HG03175 (cell line): Measurements from ENCODE around the gene ANKRD34A.

Experiments used
- ATAC-seq: cut with Tn5 transposase; IDR thresholded peaks from one replicate; pipeline ENCODE4 v1.9.1; 2021; ENCODE audit warnings: mild to moderate bottlenecking, moderate library complexity; ENCODE audit not compliant: unreplicated experiment

ANKRD34A gene

GRCh38 chr1:145964328-145965118 lies at the start of gene ANKRD34A, which contains the start of gene POLR3GL:
ANKRD34A (minus strand) TSS chr1:145964575; CDS start chr1:145961759, 2,816 bp downstream.
POLR3GL (plus strand) TSS chr1:145964690; CDS start chr1:145974866, 10,176 bp downstream.
- peak; percentile 91 for ATAC-seq

- no peak for ATAC-seq
Observed at GRCh38 chr1:146013559-146013922, 49.2 kb upstream of the ANKRD34A start.

- ATAC-seq: no peak
Observed at GRCh38 chr1:146012703-146013558, 48.6 kb upstream of the ANKRD34A start.

GRCh38 chr1:146010126-146010738 lies 45.9 kb upstream of the ANKRD34A start:
- no peak for ATAC-seq

GRCh38 chr1:146007489-146008133 lies 43.2 kb upstream of the ANKRD34A start:
- no peak for ATAC-seq

- ATAC-seq: no peak
Observed at GRCh38 chr1:146001709-146002108, 37.3 kb upstream of the ANKRD34A start.

GRCh38 chr1:145999321-146000024 lies 35.1 kb upstream of the ANKRD34A start:
- ATAC-seq: no peak

- ATAC-seq: no peak
Observed at GRCh38 chr1:145997718-145998023, 33.3 kb upstream of the ANKRD34A start.

- ATAC-seq: no peak
Observed at GRCh38 chr1:145997016-145997717, 32.8 kb upstream of the ANKRD34A start.

- peak; percentile 92 for ATAC-seq
Observed at GRCh38 chr1:145996433-145997015, 32.1 kb upstream of the ANKRD34A start, which contains the start of gene TXNIP. TXNIP (minus strand) TSS chr1:145996579; CDS start chr1:145996266, 313 bp downstream.

- ATAC-seq: no peak
Observed at GRCh38 chr1:145995964-145996432, 31.6 kb upstream of the ANKRD34A start.

GRCh38 chr1:145995148-145995881 lies 30.9 kb upstream of the ANKRD34A start:
- no peak for ATAC-seq

- ATAC-seq: no peak
Observed at GRCh38 chr1:145994391-145995120, 30.2 kb upstream of the ANKRD34A start.

GRCh38 chr1:145993618-145994390 lies 29.4 kb upstream of the ANKRD34A start:
- no peak for ATAC-seq

GRCh38 chr1:145992958-145993617 lies 28.7 kb upstream of the ANKRD34A start:
- ATAC-seq: no peak

- ATAC-seq: no peak
Observed at GRCh38 chr1:145992502-145992936, 28.1 kb upstream of the ANKRD34A start.
